Osteoblast (primary cell): ENCODE measurements around the gene CNPY1. TPM values are rescaled to one million over a fixed set of nuclear protein-coding genes. Genes with fewer than 3 reads are reported as not detected.

Experiments used
- DNase-seq: peaks from one replicate; pipeline ENCODE4 v3.0.0; 2011; ENCODE audit warnings: low spot score, mixed read lengths; ENCODE audit not compliant: insufficient read length; ENCODE audit errors: missing footprints
- H2AFZ ChIP-seq: 2 replicates; pipeline ENCODE4 v1.6.0; 2011; ENCODE audit warnings: mild to moderate bottlenecking, low read length
- H3K27ac ChIP-seq: 2 replicates; pipeline ENCODE4 v1.5.1; 2011; ENCODE audit warnings: mild to moderate bottlenecking, low read depth, low read length, moderate library complexity
- H3K27me3 ChIP-seq: 2 replicates; pipeline ENCODE4 v1.6.0; 2012; ENCODE audit warnings: mild to moderate bottlenecking, control low read depth, inconsistent platforms, low read length, moderate library complexity; ENCODE audit not compliant: insufficient read depth
- H3K36me3 ChIP-seq: 2 replicates; pipeline ENCODE4 v1.5.1; 2011; ENCODE audit warnings: mild to moderate bottlenecking, low read length, control low read depth, moderate library complexity; ENCODE audit not compliant: insufficient read depth
- H3K4me1 ChIP-seq: 2 replicates; pipeline ENCODE4 v1.5.1; 2011; ENCODE audit warnings: mild to moderate bottlenecking, low read length, control low read depth, moderate library complexity; ENCODE audit not compliant: insufficient read depth
- H3K4me2 ChIP-seq: 2 replicates; pipeline ENCODE4 v1.6.0; 2011; ENCODE audit warnings: mild to moderate bottlenecking, low read length; ENCODE audit not compliant: insufficient read depth
- H3K4me3 ChIP-seq: fragments of 200-600 bp; sonication (generic); 3 replicates; pipeline ENCODE4 v1.5.1; 2012; ENCODE audit warnings: mild to moderate bottlenecking, low read length, inconsistent platforms; ENCODE audit not compliant: insufficient read depth
- H3K79me2 ChIP-seq: 2 replicates; pipeline ENCODE4 v1.6.0; 2012; ENCODE audit warnings: mild to moderate bottlenecking, low read length, control low read depth, inconsistent platforms; ENCODE audit not compliant: insufficient read depth
- H3K9me3 ChIP-seq: 2 replicates; pipeline ENCODE4 v1.5.1; 2011; ENCODE audit warnings: low read depth, low read length, control low read depth
- H4K20me1 ChIP-seq: 2 replicates; pipeline ENCODE4 v1.6.0; 2012; ENCODE audit warnings: mild to moderate bottlenecking, low read length, control low read depth; ENCODE audit not compliant: insufficient read depth
- total RNA-seq: library from RNA; depleted of rRNA; stranded (reverse); fragments of >200 nt; gene quantifications from 2 replicates; pipeline ENCODE4 v1.2.3, GENCODE V29; 2012
- TF ChIP-seq, protein P1 (sequence below): IDR thresholded peaks from 2 replicates; pipeline ENCODE4 v1.5.1; 2011; ENCODE audit warnings: mild to moderate bottlenecking, low read depth, low read length, moderate library complexity; ENCODE audit errors: extremely low read depth

Gene CNPY1
- total RNA-seq, 1 donor = not detected

DNA sequence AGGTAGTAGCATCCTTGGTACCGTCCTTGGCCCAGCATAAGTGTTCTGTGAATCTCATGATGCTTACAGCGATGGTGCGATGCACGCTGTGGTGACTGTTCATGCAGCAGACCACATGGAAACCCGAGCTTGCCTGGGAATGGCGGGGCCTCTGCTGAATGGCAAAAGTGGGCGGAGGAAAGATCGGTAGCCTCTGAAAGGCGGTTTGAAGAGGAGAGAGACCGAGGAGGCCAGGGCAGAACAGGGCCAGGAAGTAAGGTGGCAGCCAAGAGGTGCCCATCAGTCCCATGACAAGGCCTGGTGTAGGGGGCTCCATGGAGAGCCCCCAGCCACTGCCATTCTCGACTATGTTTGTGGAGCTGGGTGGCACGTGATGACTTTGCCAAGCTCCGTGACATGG lies 33.2 kb upstream of the CNPY1 start:
- Histone ChIP-seq H3K4me1 (no peaks in the 10 kb centered on the region), H3K27me3 (no peaks in the 10 kb centered on the region), H3K4me2 (no peak overlapping the region), H3K9me3 (no peaks in the 10 kb centered on the region), H3K36me3 (no peaks in the 10 kb centered on the region), H3K27ac (no peak overlapping the region), H3K79me2 (no peaks in the 10 kb centered on the region), H3K4me3 (no peak overlapping the region), H4K20me1 (no peaks in the 10 kb centered on the region), H2AFZ (no peak overlapping the region)
- DNase-seq = peak; percentile 77
- TF ChIP-seq, protein P1, sequence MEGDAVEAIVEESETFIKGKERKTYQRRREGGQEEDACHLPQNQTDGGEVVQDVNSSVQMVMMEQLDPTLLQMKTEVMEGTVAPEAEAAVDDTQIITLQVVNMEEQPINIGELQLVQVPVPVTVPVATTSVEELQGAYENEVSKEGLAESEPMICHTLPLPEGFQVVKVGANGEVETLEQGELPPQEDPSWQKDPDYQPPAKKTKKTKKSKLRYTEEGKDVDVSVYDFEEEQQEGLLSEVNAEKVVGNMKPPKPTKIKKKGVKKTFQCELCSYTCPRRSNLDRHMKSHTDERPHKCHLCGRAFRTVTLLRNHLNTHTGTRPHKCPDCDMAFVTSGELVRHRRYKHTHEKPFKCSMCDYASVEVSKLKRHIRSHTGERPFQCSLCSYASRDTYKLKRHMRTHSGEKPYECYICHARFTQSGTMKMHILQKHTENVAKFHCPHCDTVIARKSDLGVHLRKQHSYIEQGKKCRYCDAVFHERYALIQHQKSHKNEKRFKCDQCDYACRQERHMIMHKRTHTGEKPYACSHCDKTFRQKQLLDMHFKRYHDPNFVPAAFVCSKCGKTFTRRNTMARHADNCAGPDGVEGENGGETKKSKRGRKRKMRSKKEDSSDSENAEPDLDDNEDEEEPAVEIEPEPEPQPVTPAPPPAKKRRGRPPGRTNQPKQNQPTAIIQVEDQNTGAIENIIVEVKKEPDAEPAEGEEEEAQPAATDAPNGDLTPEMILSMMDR = no peak

DNA sequence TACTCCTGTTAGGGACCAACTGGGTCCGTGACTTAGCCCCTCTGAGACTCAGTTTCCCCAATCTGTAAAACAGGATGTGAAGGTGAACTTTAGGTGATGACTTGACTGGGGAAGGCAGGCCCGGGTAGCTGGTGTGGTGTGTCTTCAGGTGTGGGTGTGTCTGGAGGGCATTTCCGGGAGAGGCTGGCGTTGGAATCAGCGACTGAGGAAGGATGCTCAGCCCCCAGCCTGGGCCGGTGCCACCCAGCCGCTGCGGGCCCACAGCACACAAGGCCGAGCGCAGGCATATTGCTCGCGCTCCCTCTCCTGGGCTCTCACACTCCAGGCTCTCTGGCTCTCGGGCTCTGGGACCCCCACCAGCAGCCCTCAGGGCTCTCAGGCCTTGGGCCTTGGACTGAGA lies 31.7 kb upstream of the CNPY1 start:
- no peaks in the 10 kb centered on the region for H3K4me1 ChIP-seq
- no peaks in the 10 kb centered on the region for H3K9me3 ChIP-seq
- H3K27me3 ChIP-seq = no peaks in the 10 kb centered on the region
- H3K36me3 ChIP-seq = no peaks in the 10 kb centered on the region
- TF ChIP-seq, protein P1 = no peak
- H3K4me3 ChIP-seq = no peak overlapping the region
- no peaks in the 10 kb centered on the region for H3K79me2 ChIP-seq
- DNase-seq = peak; percentile 36
- no peak overlapping the region for H3K27ac ChIP-seq
- no peak overlapping the region for H2AFZ ChIP-seq
- no peak overlapping the region for H3K4me2 ChIP-seq
- no peaks in the 10 kb centered on the region for H4K20me1 ChIP-seq

DNA sequence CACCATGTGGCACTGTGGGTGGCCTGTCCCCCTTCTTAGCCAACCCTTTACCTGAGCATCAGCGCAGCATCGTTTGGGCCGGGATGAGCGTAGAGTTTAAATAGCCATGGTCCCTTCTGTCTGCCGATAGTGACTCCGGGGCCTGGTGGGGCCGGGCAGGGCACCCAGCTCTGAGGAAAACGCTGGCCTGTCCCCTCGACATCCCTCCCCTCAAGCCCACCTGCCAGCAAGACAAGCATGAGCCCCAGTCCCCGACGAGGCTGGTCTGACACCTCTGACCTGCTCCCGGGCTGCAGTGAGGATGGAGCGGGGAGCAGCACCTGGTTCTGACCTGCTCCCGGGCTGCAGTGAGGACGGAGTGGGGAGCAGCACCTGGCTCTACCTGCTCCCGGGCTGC lies 31.1 kb upstream of the CNPY1 start:
- peak; percentile 34 for DNase-seq
- Histone ChIP-seq H3K4me2 (no peak overlapping the region), H3K79me2 (no peaks in the 10 kb centered on the region), H3K27me3 (no peaks in the 10 kb centered on the region), H3K4me3 (no peak overlapping the region), H3K27ac (no peak overlapping the region), H3K4me1 (no peaks in the 10 kb centered on the region), H3K9me3 (no peaks in the 10 kb centered on the region), H2AFZ (no peak overlapping the region), H4K20me1 (no peaks in the 10 kb centered on the region), H3K36me3 (no peaks in the 10 kb centered on the region)
- TF ChIP-seq, protein P1 = no peak

DNA sequence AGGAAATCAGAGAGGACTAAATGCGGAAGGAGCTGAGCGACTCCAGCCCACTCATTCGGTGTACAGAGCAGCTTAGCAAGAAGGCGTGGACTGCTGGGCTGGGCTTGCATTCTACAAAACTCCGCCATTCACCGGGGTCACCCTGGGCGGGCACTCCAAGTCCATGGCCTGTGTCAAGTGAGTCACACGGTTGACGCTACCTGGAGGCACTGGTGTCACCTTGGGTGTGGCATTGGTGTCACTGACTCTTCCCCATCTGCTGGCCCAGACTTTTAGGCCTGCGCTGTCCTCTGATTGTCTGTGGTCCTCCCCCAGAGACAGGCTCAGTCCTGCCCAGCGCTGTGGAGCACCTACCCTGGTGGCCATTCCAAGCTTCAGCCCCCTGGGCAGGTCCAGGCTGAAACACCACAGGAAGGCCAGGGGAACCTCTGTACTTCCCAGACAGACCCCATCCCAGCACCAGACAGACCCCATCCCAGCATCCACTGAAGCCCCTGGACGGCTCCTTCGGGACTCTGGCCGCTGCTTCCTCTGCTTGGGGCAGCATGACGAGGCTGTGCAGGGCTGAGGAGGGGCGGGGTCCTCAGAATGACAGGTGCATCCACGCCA lies 30.6 kb upstream of the CNPY1 start:
- TF ChIP-seq, protein P1 = no peak
- Histone ChIP-seq H3K36me3 (no peaks in the 10 kb centered on the region), H3K4me1 (no peaks in the 10 kb centered on the region), H3K27me3 (no peaks in the 10 kb centered on the region), H3K4me2 (no peak overlapping the region), H3K79me2 (no peaks in the 10 kb centered on the region), H2AFZ (no peak overlapping the region), H4K20me1 (no peaks in the 10 kb centered on the region), H3K9me3 (no peaks in the 10 kb centered on the region), H3K4me3 (no peak overlapping the region), H3K27ac (no peak overlapping the region)
- DNase-seq = peak; percentile 59
